Left lung (tissue), 14 donors: ENCODE data around the gene CHD1L. TPM values are rescaled to one million over a fixed set of nuclear protein-coding genes. Genes with fewer than 3 reads are reported as not detected.
A peak's percentile ranks its signal among the peaks of the same experiment; 100 is the strongest.
"Not testable (repeated sequence)": the region's sequence is repeated elsewhere in the genome, so short reads cannot be mapped to it uniquely, and the experiment has no call there.

Experiments
- ATAC-seq: fragments of 200-7000 bp; cut with Tn5 transposase; one replicate; pipeline ENCODE4 v1.9.1; 2020; ENCODE audit warnings: moderate library complexity
- DNase-seq, 4 donors: peaks; one replicate each; pipeline ENCODE4 v3.0.0-alpha.2; 2013 to 2020
- H3K27ac ChIP-seq, 2 donors: fragments of 200-600 bp; sonication (generic) in 1 of 2; one replicate each; pipeline versions ENCODE4 v1.5.0 to v1.8.0; 2020 to 2021
- H3K27me3 ChIP-seq, 2 donors: fragments of 200-600 bp; sonication (generic) in 1 of 2; one replicate each; pipeline versions ENCODE4 v1.5.0 to v1.8.0; 2020 to 2021
- H3K36me3 ChIP-seq, 2 donors: fragments of 200-600 bp; sonication (generic) in 1 of 2; one replicate each; pipeline versions ENCODE4 v1.5.0 to v1.8.0; 2020 to 2021
- H3K4me1 ChIP-seq, 2 donors: fragments of 200-600 bp; one replicate each; pipeline ENCODE4 v1.8.0; 2021
- H3K4me3 ChIP-seq, 2 donors: fragments of 200-600 bp; sonication (generic) in 1 of 2; one replicate each; pipeline versions ENCODE4 v1.5.0 to v1.8.0; 2020 to 2021; ENCODE audit warnings: mild to moderate bottlenecking in 1 of 2
- H3K9me3 ChIP-seq, 2 donors: fragments of 200-600 bp; sonication (generic) in 1 of 2; one replicate each; pipeline versions ENCODE4 v1.5.0 to v1.8.0; 2020 to 2021
- intact Hi-C, 2 donors: fragments of 100-400 bp; cut with DNase I; formaldehyde crosslinking; loops; one replicate each; pipeline versions ENCODE4 v1.11.2 to v1.14.2; 2022
- long read RNA-seq, 12 donors: library from polyadenylated mRNA in 2 of 12; unstranded in 2 of 12; transcript quantifications; one replicate each; pipeline ENCODE4 v2.0.0 and lab custom pipeline, GENCODE V29; 2019 to 2026
- polyA plus RNA-seq, 6 donors: library from polyadenylated mRNA; unstranded; fragments of 120-200 nt; gene quantifications; one replicate each; pipeline ENCODE4 v1.2.1, GENCODE V29; 2013; ENCODE audit not compliant: insufficient read length in 6 of 6
- total RNA-seq, 2 donors: library from RNA; stranded (reverse); fragmentation: NEBNext Ultra II Directional; extraction: Animal tissue kit (Norgen Biotek cat#: 25700); gene quantifications; one replicate each; pipeline ENCODE4 v1.2.1, GENCODE V29; 2021
- TF ChIP-seq, protein P1 (sequence below), 2 donors: fragments of 200-600 bp; sonication (generic) in 1 of 2; IDR thresholded peaks; one replicate each; pipeline versions ENCODE4 v1.5.0 to v1.8.0; 2021; ENCODE audit warnings: antibody characterized with exemption in 2 of 2
- donor health status: DM: no; HTN: yes; CAD: no.
- donor health status: DM: no; HTN: no; CAD: no.

CHD1L gene
- total RNA-seq (10 to 100 TPM; 36.2 to 40.3 TPM), polyA plus RNA-seq (10 to 100 TPM; 55.5 to 72.0 (median 62.3) TPM)
- long read RNA-seq, donor 1, partial matches to known transcripts = 6 of 13 reads
- long read RNA-seq, donor 1, other reads (novel, unspliced or antisense) = 0 of 13 reads
- long read RNA-seq, donor 2, partial matches to known transcripts = 0 of 4 reads
- long read RNA-seq, donor 2, other reads (novel, unspliced or antisense) = 0 of 4 reads
- long read RNA-seq, donor 3, transcript CHD1L-202 (23 exons, 2,967 nt) = major isoform, 7 of 15 reads
- long read RNA-seq, donor 3, partial matches to known transcripts = 6 of 15 reads
- long read RNA-seq, donor 3, other reads (novel, unspliced or antisense) = 0 of 15 reads
- long read RNA-seq, donor 4, partial matches to known transcripts = 3 of 7 reads
- long read RNA-seq, donor 4, other reads (novel, unspliced or antisense) = 0 of 7 reads
- long read RNA-seq, donor 5, partial matches to known transcripts = 5 of 10 reads
- long read RNA-seq, donor 5, other reads (novel, unspliced or antisense) = 0 of 10 reads
- long read RNA-seq, donor 6, transcript CHD1L-202 (23 exons, 2,967 nt) = major isoform, 5 of 12 reads
- long read RNA-seq, donor 6, partial matches to known transcripts = 6 of 12 reads
- long read RNA-seq, donor 6, other reads (novel, unspliced or antisense) = 0 of 12 reads
- long read RNA-seq, donor 7, partial matches to known transcripts = 0 of 3 reads
- long read RNA-seq, donor 7, other reads (novel, unspliced or antisense) = 0 of 3 reads
- long read RNA-seq, donor 8, partial matches to known transcripts = 0 of 4 reads
- long read RNA-seq, donor 8, other reads (novel, unspliced or antisense) = 0 of 4 reads
- long read RNA-seq, donor 9 = 0 reads
- long read RNA-seq, donor 10, partial matches to known transcripts = 2 of 3 reads
- long read RNA-seq, donor 10, other reads (novel, unspliced or antisense) = 0 of 3 reads
- long read RNA-seq, donor 11, partial matches to known transcripts = 6 of 8 reads
- long read RNA-seq, donor 11, other reads (novel, unspliced or antisense) = 0 of 8 reads
- long read RNA-seq, donor 12, partial matches to known transcripts = 0 of 4 reads
- long read RNA-seq, donor 12, other reads (novel, unspliced or antisense) = 0 of 4 reads

DNA sequence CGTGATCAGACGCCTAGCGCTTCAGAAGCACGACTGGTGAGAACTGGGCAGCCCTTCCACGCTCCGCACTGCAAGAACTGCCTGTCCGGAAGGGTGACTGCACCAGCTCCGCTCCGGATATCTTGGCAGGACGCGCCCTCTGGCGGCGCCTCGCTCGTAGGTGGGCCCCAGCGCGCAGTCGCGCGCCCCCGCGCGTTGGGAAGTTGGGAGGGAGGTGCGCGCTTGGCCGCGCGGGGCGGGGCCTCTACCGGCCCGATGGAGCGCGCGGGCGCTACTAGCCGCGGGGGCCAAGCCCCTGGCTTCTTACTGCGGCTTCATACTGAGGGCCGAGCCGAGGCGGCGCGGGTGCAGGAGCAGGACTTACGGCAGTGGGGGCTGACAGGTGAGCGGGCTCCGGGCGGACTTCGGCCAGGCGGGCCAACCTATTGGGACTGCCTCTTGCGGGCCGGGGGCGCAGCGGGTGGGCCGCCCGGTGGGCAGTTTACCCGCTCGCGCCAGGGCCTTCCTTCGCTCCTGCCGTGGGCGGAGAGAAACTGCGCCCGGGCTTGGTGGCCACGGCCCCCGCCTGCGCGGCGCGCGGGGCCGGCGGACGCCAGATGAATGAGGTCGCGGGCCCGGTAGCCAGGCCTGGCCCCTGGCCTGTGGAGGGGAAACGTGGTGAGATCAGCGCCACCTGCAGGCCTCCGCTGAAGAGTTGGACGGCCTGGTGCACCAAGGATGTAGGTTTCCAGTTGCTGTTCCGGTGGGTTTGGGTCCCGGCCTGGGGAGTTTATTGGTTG lies at the start of gene CHD1L:
CHD1L (plus strand) TSS at position 236 of the 779 bp plus-strand sequence; CDS start at position 256, 20 bp downstream.
- intact Hi-C loops = loop anchor here in 1 of 2 donors (5.0 kb wide), 1 partner anchor 70 kb away; the partner anchor contains the start of gene PRKAB2
- Histone ChIP-seq H3K9me3 (no peaks in the 10 kb centered on the region), H3K36me3 (no peaks in the 10 kb centered on the region), H3K4me3 (peak within 1 kb of the TSS; percentile 85 to 94), H3K27ac (peak within 1 kb of the TSS; percentile 90 to 93), H3K27me3 (no peaks in the 10 kb centered on the region), H3K4me1 (peaks cover 8 to 54% of the 10 kb centered on the region in 2 donors)
- peak; percentile 96 for ATAC-seq
- TF ChIP-seq, protein P1, sequence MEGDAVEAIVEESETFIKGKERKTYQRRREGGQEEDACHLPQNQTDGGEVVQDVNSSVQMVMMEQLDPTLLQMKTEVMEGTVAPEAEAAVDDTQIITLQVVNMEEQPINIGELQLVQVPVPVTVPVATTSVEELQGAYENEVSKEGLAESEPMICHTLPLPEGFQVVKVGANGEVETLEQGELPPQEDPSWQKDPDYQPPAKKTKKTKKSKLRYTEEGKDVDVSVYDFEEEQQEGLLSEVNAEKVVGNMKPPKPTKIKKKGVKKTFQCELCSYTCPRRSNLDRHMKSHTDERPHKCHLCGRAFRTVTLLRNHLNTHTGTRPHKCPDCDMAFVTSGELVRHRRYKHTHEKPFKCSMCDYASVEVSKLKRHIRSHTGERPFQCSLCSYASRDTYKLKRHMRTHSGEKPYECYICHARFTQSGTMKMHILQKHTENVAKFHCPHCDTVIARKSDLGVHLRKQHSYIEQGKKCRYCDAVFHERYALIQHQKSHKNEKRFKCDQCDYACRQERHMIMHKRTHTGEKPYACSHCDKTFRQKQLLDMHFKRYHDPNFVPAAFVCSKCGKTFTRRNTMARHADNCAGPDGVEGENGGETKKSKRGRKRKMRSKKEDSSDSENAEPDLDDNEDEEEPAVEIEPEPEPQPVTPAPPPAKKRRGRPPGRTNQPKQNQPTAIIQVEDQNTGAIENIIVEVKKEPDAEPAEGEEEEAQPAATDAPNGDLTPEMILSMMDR (IDR thresholded peaks at IDR 0.05) = peak; percentile 68 to 89
- peak; percentile 93 to 99 (median 96) for DNase-seq

DNA sequence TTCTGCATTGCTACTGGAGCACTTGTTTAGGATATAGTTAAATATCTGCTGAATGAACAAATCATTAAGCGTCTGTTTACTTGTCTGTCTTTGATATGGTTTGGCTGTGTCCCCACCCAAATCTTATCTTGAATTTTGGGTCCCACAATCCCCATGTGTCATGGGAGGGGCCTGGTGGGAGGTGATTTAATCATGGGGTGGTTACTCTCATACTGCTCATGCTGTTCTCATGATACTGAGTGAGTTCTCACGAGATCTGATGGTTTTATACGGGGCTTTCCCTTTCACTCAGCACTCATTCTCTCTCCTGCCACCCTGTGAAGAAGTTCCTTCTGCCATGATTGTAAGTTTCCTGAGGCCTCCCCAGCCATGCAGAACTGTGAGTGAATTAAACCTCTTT lies 45.2 kb upstream of the CHD1L start:
- H3K36me3 ChIP-seq, H3K4me1 ChIP-seq, intact Hi-C loops, DNase-seq, H3K9me3 ChIP-seq, H3K27ac ChIP-seq, H3K4me3 ChIP-seq, H3K27me3 ChIP-seq: not testable (repeated sequence)
- peak; percentile 33 for ATAC-seq

DNA sequence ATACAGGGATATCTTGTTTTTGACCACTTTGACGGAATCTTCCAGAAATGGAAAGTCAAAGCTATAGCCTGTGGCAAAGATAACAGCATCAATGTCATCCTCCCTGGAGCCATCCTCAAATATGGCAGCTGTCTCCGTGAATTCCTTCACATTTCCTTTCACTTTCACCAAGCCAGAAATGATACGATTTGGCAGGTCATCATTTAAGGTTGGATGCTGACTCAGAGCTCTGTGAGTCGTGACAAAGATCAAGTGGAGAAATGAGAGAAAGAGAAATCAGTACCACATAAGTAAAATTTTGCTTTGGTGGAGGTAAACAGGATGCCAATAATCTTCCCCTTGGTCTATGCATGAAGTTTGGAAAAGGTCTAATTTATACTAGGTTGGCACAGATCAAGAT lies 41.2 kb upstream of the CHD1L start:
- DNase-seq = no peak

DNA sequence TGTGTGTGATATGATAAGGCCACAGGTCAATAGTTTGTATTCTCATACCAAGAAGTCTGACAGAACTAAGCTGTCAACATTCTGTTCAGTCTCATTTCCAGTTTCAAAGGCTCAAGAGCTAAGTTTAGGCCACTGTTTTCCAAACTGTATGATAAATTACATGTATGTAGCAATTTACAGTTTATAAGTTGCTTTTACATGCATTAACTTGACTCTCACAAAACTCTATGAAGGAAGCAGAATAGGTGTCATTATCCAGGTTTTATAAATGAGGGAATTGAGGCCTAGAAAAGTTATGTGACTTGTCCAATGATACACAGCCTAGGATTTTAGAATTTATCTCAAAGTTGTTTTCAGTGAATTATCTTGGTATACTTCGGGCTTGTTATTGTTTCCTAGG lies 40.7 kb upstream of the CHD1L start:
- TF ChIP-seq, protein P1 (IDR thresholded peaks at IDR 0.05) = no peak

More for the DNA sequence above, 41.2 kb upstream of the CHD1L start:
- ATAC-seq = no peak
- no peaks in the 10 kb centered on the region for H3K9me3 ChIP-seq
- H3K27ac ChIP-seq = no peak overlapping the region
- no peak overlapping the region for H3K4me3 ChIP-seq
- peaks cover 0 to 5% of the 10 kb centered on the region in 2 donors for H3K36me3 ChIP-seq
- no peaks in the 10 kb centered on the region for H3K4me1 ChIP-seq
- intact Hi-C loops = no loop called here
- TF ChIP-seq, protein P1 (IDR thresholded peaks at IDR 0.05) = no peak
- H3K27me3 ChIP-seq = no peaks in the 10 kb centered on the region

DNA sequence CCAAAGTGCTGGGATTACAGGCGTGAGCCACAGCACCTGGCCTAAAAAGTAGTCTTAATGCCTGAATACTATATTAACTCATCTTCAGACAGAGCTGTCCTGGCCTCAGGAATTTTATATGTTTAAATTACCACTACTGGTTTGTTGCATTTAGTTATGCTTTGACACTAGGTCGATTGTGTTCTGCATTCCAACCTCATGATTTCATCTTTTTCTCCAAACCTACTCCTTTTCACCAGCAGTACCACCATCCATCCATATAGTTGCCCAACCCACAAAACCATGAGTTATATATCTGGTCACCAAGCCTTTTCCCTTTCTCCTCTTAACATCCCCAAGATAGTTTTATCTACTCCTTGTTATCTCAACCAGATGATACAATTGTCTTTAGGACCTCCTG lies 39.9 kb upstream of the CHD1L start:
- Histone ChIP-seq H3K27me3 (no peaks in the 10 kb centered on the region), H3K4me3 (no peak overlapping the region), H3K4me1 (no peaks in the 10 kb centered on the region), H3K9me3 (no peaks in the 10 kb centered on the region), H3K36me3 (peaks cover 0 to 5% of the 10 kb centered on the region in 2 donors), H3K27ac (no peak overlapping the region)
- DNase-seq (no peak), ATAC-seq (no peak)
- TF ChIP-seq, protein P1 (IDR thresholded peaks at IDR 0.05) = no peak
- intact Hi-C loops = no loop called here

More for the DNA sequence above, 40.7 kb upstream of the CHD1L start:
- no peak overlapping the region for H3K27ac ChIP-seq
- DNase-seq (no peak), ATAC-seq (no peak)
- no peaks in the 10 kb centered on the region for H3K4me1 ChIP-seq
- no peak overlapping the region for H3K4me3 ChIP-seq
- H3K9me3 ChIP-seq = no peaks in the 10 kb centered on the region
- intact Hi-C loops = no loop called here
- H3K36me3 ChIP-seq = peaks cover 0 to 5% of the 10 kb centered on the region in 2 donors
- no peaks in the 10 kb centered on the region for H3K27me3 ChIP-seq
